NCI-H2107 (cell line): ENCODE data around the gene ZRANB3.
"Not testable (repeated sequence)": the region's sequence is repeated elsewhere in the genome, so short reads cannot be mapped to it uniquely, and the experiment has no call there.

Source experiments
- DNase-seq: peaks from one replicate; lab custom pipeline; 2025; lab: John Stamatoyannopoulos, UW

Gene ZRANB3

GRCh38 chr2:135124924-135125886, 405.8 kb downstream of the ZRANB3 start:
- no peak for DNase-seq

GRCh38 chr2:135121658-135122039, 409.4 kb downstream of the ZRANB3 start:
- not testable (repeated sequence) for DNase-seq

GRCh38 chr2:135121016-135121657, 409.9 kb downstream of the ZRANB3 start:
- DNase-seq, result no peak

GRCh38 chr2:135119582-135119981, 411.4 kb downstream of the ZRANB3 start:
- DNase-seq, result no peak

GRCh38 chr2:135113322-135113721, 417.7 kb downstream of the ZRANB3 start:
- DNase-seq, result no peak

GRCh38 chr2:135105513-135106316, 425.3 kb downstream of the ZRANB3 start:
- DNase-seq, result not testable (repeated sequence)

- DNase-seq, result no peak
These were observed 427.2 kb downstream of the ZRANB3 start for GRCh38 chr2:135103843-135104242.

GRCh38 chr2:135099802-135100483, 431.1 kb downstream of the ZRANB3 start:
- DNase-seq, result no peak

GRCh38 chr2:135097532-135098231, 433.3 kb downstream of the ZRANB3 start:
- no peak for DNase-seq

- no peak for DNase-seq
These were observed 434.2 kb downstream of the ZRANB3 start for GRCh38 chr2:135096665-135097446.

GRCh38 chr2:135095591-135095990, 435.4 kb downstream of the ZRANB3 start:
- DNase-seq, result no peak

- DNase-seq, result no peak
These were observed 436.5 kb downstream of the ZRANB3 start for GRCh38 chr2:135094508-135094907.

GRCh38 chr2:135093670-135094330, 437.2 kb downstream of the ZRANB3 start:
- no peak for DNase-seq

GRCh38 chr2:135093193-135093592, 437.8 kb downstream of the ZRANB3 start:
- no peak for DNase-seq

- no peak for DNase-seq
These were observed 439.3 kb downstream of the ZRANB3 start for GRCh38 chr2:135091681-135092080.

GRCh38 chr2:135089597-135089996, 441.4 kb downstream of the ZRANB3 start:
- not testable (repeated sequence) for DNase-seq
